GM19025 (cell line): Measurements from ENCODE around the gene GARIN5A.
"Not testable (repeated sequence)": the region's sequence is repeated elsewhere in the genome, so short reads cannot be mapped to it uniquely, and the experiment has no call there.

Source experiments
- ATAC-seq: cut with Tn5 transposase; IDR thresholded peaks from one replicate; pipeline ENCODE4 v1.9.1; 2021; ENCODE audit warnings: mild to moderate bottlenecking, low read depth, moderate library complexity; ENCODE audit not compliant: unreplicated experiment

Gene GARIN5A

GRCh38 chr19:50465986-50466705, 10.5 kb downstream of the GARIN5A start:
- no peak for ATAC-seq

DNA sequence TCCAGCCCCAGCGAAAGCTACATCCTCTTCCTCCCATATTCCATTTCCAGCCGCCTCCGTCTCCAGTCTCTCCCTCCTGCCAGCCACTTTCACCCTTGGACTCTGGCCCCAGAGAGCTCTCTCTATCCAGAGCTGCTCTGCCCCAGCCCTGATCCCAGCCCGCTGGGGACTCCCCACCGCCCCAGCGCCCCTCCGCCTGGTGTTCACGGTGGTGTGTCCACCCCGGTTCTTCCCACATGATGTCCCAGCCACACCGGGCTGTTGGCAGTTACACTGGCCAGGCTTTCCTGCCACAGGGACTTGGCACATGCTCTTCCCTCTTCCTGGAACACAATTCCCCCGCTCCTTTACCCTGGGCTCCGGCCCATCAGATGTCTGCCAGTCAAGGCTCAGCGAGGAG, 11.6 kb downstream of the GARIN5A start:
- no peak for ATAC-seq

DNA sequence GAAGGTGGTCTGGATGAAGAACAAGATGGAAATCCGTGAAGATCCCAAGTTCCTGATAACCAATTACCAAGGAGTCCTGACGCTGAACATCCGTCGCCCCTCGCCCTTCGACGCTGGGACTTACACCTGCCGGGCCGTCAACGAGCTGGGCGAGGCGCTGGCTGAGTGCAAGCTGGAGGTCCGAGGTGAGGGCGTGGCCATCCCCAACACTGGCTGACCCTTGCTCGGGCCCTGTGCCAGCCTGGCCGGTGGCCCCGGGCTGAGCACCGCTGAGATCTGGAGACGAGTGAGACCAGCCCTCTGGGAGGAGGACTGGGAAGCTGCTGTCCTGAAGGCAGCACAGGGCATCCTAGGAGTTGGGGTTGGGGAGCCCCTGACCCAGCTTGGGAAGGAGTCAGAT, 12.3 kb downstream of the GARIN5A start:
- ATAC-seq, result no peak

DNA sequence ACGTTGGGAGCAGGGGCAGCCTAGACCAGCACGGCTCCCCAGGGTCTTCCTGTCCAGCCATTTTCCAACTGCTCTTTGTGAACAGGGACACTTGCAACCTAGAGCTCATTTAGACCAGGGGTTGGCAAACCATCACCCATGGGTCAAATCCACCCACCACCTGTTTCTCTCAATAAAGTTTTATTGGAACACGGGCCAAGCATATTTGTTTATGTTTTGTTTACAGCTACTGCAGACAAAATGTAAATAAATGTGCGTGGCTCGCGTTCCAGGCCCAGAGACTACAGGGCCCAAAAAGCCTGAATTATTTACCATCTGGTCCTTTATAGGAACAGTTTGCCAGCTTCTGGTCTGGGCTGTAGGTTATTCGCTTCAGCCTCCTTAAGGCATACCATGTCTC, 13.7 kb downstream of the GARIN5A start:
- ATAC-seq, result no peak

DNA sequence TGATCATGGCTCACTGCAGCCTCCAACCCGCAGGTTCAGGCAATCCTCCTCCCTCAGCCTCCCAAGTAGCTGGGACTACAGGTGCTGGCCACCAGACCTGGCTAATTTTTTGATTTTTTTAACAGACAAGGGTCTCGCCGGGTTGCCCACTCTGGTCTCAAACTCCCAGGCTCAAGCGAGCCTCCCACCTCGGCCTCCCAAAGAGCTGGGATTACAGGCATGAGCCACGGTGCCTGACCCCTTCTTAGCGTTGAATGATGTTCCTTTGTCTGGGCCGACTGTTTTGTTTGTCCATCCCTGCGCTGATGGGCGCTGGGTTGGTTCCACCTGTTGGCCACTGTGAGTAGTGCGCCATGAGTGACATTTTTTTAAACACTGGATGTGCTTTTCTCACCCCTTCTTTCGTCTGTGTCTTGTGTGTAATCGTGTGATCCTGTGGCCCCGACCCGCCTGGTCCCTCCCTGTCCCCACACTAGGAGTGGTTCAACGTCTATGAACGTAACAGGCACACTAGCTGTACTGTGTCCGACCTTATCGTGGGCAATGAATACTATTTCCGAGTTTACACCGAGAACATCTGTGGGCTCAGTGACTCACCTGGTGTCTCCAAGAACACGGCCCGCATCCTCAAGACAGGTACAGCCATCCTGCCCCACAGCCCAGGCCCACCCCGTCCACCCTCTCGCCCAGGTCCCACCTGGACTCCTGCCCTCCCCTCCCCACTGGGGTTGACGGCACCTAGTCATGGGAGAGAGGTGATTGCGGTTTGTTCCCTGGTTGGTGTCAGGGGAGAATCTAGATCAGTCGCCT, 15.4 kb downstream of the GARIN5A start:
- no peak for ATAC-seq

GRCh38 chr19:50460161-50460765, 16.4 kb downstream of the GARIN5A start:
- no peak for ATAC-seq

DNA sequence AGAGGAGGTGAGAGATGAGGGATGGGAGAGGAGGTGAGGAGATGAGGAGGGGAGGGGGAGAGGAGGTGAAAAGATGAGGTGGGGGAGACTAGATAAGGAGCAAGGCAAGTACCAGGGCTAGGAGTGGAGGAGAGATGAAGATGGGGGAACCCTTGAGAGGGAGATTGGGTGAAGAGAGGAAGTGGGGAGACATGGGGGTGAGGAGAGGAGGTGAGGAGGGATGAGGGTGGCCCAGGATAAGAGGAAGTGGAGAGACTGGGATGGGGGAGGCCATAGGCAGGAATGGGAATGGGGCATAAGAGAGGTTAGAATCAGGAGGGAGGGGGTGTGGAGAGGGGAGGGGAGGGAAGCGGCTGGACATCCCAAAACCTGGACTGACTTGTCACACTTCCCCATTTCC, 17.0 kb downstream of the GARIN5A start:
- ATAC-seq, result no peak

DNA sequence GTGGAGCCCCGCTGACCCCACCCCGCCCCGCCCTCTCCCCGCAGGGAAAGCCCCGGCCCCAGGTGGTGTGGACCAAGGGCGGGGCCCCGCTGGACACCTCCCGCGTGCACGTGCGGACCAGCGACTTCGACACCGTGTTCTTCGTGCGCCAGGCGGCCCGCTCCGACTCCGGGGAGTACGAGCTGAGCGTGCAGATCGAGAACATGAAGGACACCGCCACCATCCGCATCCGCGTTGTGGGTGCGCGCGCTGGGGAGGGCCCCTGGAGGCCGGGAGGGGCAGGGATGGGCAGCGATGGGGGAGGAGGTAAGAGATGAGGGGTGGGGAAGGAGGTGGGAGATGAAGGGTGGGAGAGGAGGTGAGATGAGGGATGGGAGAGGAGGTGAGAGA, 17.6 kb downstream of the GARIN5A start:
- no peak for ATAC-seq

- ATAC-seq, result no peak
Observed at GRCh38 chr19:50458396-50459066, 18.1 kb downstream of the GARIN5A start.

- no peak for ATAC-seq
Observed at GRCh38 chr19:50457300-50457699, 19.3 kb downstream of the GARIN5A start.

DNA sequence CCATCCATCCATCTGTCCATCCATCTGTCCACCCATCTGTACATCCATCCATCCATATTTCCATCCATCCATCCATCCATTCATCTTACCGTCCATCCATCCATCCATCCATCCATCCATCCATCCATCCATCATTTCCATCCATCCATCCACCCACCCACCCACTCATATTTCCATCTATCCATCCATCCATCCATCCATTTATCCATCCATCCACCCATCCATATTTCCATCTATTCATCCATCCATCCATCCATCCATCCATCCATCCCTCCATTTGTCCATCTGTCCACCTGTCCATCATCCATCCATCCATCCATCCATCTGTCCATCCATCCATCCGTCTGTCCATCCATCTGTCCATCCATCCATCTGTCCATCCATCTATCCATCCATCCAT, 20.7 kb downstream of the GARIN5A start:
- no peak for ATAC-seq

DNA sequence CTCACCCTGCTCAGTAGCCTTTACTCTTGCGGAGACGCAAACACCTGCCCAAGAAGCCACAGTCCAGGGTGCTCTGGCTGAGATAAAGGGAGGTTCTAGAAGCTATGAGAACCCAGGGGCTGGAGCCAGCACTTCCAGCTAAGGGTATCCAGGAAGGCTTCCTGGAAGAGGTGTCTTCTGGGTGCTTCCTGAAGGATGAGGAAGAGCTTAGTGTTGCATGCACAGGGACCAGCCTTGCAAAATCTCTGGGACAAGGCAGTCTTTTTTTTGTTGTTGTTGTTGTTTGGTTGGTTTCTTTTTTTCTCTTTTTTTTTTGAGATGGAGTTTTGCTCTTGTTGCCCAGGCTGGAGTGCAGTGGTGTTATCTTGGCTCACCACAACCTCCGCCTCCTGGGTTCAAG, 23.4 kb downstream of the GARIN5A start:
- ATAC-seq, result no peak

DNA sequence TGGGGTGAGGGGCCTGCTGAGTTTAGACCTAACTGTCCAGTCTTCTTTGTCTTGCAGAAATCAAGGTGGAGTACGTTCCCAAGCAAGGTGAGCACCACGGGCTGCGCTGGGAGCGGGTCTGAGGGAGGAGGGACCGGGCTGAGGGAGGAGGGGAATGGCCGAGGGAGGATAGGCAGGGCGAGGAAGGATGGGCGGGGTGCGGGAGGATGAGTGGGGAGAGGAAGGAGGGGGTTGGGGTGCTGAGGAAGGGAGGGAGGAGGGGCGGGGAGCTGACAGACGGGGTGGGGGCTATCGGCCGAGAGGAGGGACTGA, 25.5 kb downstream of the GARIN5A start:
- no peak for ATAC-seq

- no peak for ATAC-seq
Observed at GRCh38 chr19:50450369-50451222, 26.1 kb downstream of the GARIN5A start.

DNA sequence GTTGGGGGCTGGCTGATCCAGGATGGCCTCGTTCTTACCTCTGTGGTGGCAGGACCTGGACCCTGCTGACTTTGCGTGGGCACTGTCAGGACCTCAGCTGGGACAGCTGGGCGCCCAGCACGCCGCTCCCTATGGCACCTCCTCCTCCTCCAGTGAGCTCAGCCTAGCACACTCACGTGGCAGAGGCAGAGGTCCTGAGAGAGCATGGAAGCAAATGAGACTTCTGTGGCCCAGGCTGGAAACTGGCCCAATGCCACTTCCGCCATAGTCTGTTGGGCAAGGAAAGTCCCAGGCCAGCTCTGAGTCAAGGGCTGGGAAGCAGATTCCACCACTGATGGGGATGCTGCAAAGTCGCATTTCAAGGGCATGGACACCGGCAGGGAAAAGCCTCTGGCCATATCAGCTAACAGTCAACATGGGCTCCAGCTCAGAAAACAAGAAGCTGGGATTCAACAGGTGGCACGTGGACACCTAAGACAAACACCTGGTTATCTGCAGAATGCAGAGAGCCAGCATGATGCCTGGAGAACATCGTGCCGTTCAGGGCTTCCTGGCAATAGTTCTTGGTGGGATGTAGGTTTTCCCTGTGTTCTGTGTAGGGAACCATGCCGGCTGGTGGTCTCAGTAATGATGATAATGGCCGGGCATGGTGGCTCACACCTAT, 27.3 kb downstream of the GARIN5A start:
- ATAC-seq, result no peak

GRCh38 chr19:50447750-50448149, 28.9 kb downstream of the GARIN5A start:
- ATAC-seq, result no peak

DNA sequence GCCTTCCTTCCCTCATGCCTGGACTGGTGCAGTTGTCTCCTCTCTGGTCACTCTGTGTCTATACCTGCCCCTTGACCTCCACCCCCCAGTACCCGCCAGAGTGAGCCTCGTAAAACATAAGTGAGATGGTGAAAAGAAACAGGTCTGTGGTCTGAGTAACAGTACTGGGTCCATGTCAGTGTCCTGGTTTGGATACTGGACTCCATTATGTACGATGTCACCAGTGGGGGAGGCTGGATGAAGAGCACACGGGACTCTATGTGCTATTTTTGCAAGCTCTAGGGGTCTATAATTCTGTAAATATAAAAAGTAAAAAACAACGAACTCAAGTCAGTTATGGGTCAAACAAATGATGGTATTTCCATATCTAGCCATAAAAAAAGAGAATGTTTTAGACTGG, 29.6 kb downstream of the GARIN5A start:
- ATAC-seq, result no peak

DNA sequence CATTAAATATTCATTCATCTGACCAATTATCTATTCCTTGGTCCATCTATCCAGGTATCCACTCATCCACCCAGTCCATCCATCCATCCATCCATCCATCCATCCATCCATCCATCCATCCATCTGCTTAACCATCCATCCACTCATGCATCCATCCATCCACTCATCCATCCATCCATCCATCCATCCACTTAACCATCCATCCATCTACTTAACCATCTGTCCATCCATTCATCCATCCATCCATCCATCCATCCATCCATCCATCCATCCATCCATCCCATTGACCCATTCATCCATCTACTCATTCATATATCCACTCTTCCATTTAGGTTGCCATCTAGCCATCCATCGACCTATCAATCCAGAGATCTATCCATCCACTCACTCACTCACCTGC, 32.6 kb downstream of the GARIN5A start:
- no peak for ATAC-seq

DNA sequence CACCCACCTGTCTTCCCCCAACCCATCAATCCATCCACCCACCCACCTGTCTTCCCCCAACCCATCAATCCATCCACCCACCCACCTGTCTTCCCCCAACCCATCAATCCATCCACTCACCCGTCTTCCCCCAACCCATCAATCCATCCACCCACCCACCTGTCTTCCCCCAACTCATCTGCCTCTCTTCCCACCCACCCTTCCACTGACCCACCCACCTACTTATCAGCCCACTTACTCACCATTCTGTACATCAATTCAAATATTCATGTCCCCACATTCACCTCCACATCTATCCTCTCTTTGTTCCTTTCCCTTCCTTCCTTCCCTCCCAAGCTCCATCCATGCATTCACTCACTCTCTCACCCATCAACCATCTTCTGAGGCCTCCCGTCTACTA, 37.5 kb downstream of the GARIN5A start:
- not testable (repeated sequence) for ATAC-seq
